Measurements from ENCODE around the gene BEND2.

DNA sequence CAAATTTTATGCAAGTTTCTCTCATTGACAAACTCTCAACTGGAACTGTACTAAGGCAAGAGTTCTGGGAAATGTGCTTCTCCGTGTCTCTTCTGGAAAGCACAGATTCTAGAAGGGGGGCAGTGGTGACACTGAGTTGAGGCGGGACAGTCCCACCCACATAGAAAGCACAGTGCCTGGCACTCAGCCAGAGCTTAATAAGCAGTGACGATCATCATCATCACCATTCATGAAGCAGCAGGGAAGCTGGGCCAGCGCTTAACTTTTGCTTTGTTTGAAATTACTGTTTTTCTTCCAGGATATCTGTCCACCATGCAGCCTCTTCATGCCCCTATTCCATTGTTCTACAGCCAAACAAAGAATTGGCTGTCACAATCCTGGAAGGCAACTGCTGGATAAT, 60.3 kb downstream of the BEND2 start:
- no peak for TF ChIP-seq POLR2A (IDR thresholded peaks at IDR 0.05)
- TF ChIP-seq, protein P1, sequence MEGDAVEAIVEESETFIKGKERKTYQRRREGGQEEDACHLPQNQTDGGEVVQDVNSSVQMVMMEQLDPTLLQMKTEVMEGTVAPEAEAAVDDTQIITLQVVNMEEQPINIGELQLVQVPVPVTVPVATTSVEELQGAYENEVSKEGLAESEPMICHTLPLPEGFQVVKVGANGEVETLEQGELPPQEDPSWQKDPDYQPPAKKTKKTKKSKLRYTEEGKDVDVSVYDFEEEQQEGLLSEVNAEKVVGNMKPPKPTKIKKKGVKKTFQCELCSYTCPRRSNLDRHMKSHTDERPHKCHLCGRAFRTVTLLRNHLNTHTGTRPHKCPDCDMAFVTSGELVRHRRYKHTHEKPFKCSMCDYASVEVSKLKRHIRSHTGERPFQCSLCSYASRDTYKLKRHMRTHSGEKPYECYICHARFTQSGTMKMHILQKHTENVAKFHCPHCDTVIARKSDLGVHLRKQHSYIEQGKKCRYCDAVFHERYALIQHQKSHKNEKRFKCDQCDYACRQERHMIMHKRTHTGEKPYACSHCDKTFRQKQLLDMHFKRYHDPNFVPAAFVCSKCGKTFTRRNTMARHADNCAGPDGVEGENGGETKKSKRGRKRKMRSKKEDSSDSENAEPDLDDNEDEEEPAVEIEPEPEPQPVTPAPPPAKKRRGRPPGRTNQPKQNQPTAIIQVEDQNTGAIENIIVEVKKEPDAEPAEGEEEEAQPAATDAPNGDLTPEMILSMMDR (IDR thresholded peaks at IDR 0.05): no peak
- TF ChIP-seq POLR2AphosphoS5 (IDR thresholded peaks at IDR 0.05): no peak
- no peak for TF ChIP-seq EP300 (IDR thresholded peaks at IDR 0.05)

Measured in sigmoid colon (tissue), 4 donors.